ENCODE measurements around the gene ASRGL1. TPM values are rescaled to one million over a fixed set of nuclear protein-coding genes. Genes with fewer than 3 reads are reported as not detected.

The ASRGL1 gene
- total RNA-seq, 2 experiments from 2014 or later: 9.2 to 10.2 TPM

DNA sequence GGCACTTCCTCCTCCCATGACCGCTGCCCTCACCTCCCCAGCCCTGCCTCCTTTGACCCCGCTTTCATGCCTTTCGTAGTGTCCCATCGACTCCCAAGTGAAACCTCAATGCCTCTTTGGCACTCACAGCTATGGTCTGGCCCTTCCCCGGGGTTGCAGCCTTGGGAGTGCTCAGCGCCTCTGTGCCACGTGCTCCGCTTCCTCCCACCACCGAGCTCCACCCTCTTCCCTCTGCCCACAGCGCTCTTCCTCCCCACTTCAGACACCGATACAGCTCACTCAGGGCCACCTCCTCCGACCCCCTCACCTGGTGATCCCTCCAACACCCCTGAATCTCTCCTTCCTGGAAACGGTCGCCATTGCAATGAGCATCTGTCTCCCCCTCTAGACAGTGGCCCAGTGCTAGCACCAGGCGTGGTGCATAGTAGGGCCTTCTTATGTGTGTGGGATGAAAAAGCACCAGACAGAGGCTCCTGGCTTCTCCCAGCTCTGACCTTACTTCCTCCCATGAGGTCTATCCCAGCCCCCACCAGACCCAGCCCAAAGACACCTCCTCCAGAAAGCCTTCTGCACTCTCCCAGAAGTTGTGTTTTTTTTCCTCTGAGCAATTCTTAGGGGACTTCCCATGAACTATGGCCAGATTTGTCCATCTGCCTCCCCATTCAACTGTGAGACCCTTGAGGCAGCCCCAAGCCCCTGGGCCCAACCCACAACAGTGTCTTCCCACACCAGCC is 65.1 kb downstream of the ASRGL1 start:
- Histone ChIP-seq H3K27ac (ENCODE audit: low read depth, low read length, poor library complexity, severe bottlenecking) (no peak overlapping the region), H3K9me3 (ENCODE audit: low read length) (no peaks in the 10 kb centered on the region), H3K9me2 (ENCODE audit: insufficient read depth, low read length) (no peaks in the 10 kb centered on the region), H3K4me2 (ENCODE audit: low read length) (no peak overlapping the region), H3K4me3 (ENCODE audit: low read depth, low read length, poor library complexity, severe bottlenecking) (no peak overlapping the region), H3K79me2 (ENCODE audit: insufficient read depth, low read depth, low read length) (no peaks in the 10 kb centered on the region), H3K4me1 (ENCODE audit: insufficient read depth, low read length, poor library complexity, severe bottlenecking) (no peaks in the 10 kb centered on the region), H4K20me1 (ENCODE audit: insufficient read depth, low read length) (no peaks in the 10 kb centered on the region), H2AFZ (ENCODE audit: low read length) (no peak overlapping the region), H3K36me3 (ENCODE audit: insufficient read depth, low read length) (no peaks in the 10 kb centered on the region)
- intact Hi-C loops (cut with micrococcal nuclease; ENCODE audit: unreplicated experiment): no loop called here
- ChIA-PET CTCF (ENCODE audit: unreplicated experiment) (no interaction called here), POLR2A (no interaction called here)
- no TSS peak for BruUV-seq (replicated peaks)
- DNase-seq (ENCODE audit: low spot score): no peak
- TF ChIP-seq EZH2phosphoT487 (IDR thresholded peaks at IDR 0.05; ENCODE audit: borderline replicate concordance, low read depth, low read length) (no peak), CTCF (conservative IDR thresholded peaks at IDR 0.05; ENCODE audit: low read length) (no peak)

DNA sequence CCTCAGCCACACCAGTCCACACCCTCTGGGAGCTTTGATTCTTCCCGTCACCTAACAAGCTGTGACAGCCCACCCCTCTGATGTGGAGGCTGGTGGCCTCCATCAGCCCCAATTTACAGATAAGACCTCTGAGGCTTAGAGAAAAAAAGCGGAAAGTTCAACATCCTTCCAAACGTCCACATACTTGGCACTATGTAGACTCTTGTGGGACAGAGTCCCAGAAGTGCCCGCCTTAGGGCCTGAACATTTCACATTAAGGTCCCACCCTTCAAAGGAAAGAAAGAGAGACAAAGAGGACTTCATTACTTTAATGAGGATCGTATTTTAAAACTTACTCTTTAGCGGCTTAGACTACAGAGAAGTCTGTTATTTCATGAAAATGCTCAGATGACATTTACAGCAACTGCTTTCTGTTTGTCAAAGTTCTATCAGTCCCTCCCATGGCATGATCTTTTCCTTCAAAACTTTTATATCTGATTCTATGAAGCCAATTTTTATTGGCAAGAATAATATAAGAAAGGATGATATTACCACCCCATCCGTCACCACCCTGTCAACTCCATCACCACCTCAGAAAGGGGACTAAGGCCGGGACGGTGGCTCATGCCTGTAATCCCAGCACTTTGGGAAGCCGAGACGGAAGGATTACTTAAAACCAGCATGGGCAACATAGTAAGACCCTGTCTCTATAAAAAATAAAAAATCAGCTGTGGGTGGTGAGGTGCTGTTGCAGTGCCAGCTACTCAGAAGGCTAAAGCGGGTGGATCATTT is 65.9 kb downstream of the ASRGL1 start:
- BruUV-seq (replicated peaks): no TSS peak
- H2AFZ ChIP-seq (ENCODE audit: low read length): no peak overlapping the region
- H4K20me1 ChIP-seq (ENCODE audit: insufficient read depth, low read length): no peaks in the 10 kb centered on the region
- H3K27ac ChIP-seq (ENCODE audit: low read depth, low read length, poor library complexity, severe bottlenecking): no peak overlapping the region
- TF ChIP-seq CTCF (conservative IDR thresholded peaks at IDR 0.05; ENCODE audit: low read length) (no peak), EZH2phosphoT487 (IDR thresholded peaks at IDR 0.05; ENCODE audit: borderline replicate concordance, low read depth, low read length) (no peak)
- H3K9me3 ChIP-seq (ENCODE audit: low read length): no peaks in the 10 kb centered on the region
- CTCF ChIA-PET (ENCODE audit: unreplicated experiment): no interaction called here
- H3K36me3 ChIP-seq (ENCODE audit: insufficient read depth, low read length): no peaks in the 10 kb centered on the region
- H3K4me1 ChIP-seq (ENCODE audit: insufficient read depth, low read length, poor library complexity, severe bottlenecking): no peaks in the 10 kb centered on the region
- H3K9me2 ChIP-seq (ENCODE audit: insufficient read depth, low read length): no peaks in the 10 kb centered on the region
- H3K79me2 ChIP-seq (ENCODE audit: insufficient read depth, low read depth, low read length): no peaks in the 10 kb centered on the region
- H3K4me3 ChIP-seq (ENCODE audit: low read depth, low read length, poor library complexity, severe bottlenecking): no peak overlapping the region
- POLR2A ChIA-PET: interaction anchor here (0.6 kb wide), 1 partner anchor 296 kb away, joined by 3 read pairs; no protein-coding TSS in a partner anchor
- H3K4me2 ChIP-seq (ENCODE audit: low read length): no peak overlapping the region
- intact Hi-C loops (cut with micrococcal nuclease; ENCODE audit: unreplicated experiment): no loop called here
- no peak for DNase-seq (ENCODE audit: low spot score)

DNA sequence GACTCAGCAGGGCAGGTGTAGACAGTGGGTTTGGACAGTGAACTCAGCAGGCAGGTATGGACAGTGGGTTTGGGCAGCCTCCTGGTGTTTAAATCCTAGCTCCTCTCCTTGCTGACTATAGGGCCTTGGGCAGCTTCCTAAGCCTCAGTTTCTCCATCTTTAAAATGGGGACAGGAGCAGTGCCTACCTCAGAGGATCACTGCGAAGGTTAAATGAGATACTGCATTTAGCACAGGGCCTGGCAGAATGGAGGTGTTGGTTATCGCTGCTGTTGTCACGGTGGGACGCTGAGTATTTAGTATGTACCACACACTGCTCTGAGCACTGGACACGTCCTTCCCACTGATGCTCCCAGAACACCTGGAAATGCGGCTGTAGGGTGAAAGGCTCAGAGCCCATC is 67.2 kb downstream of the ASRGL1 start:
- H3K79me2 ChIP-seq (ENCODE audit: insufficient read depth, low read depth, low read length): no peaks in the 10 kb centered on the region
- no peak for TF ChIP-seq CTCF (conservative IDR thresholded peaks at IDR 0.05; ENCODE audit: low read length)
- ChIA-PET POLR2A (interaction anchor here (0.7 kb wide), 1 partner anchor 178 kb away, joined by 3 read pairs; no protein-coding TSS in a partner anchor), CTCF (ENCODE audit: unreplicated experiment) (no interaction called here)
- H3K9me2 ChIP-seq (ENCODE audit: insufficient read depth, low read length): no peaks in the 10 kb centered on the region
- H3K36me3 ChIP-seq (ENCODE audit: insufficient read depth, low read length): no peaks in the 10 kb centered on the region
- no peak overlapping the region for H3K4me2 ChIP-seq (ENCODE audit: low read length)
- BruUV-seq (replicated peaks): no TSS peak
- H3K9me3 ChIP-seq (ENCODE audit: low read length): no peaks in the 10 kb centered on the region
- H4K20me1 ChIP-seq (ENCODE audit: insufficient read depth, low read length): no peaks in the 10 kb centered on the region
- no peak for DNase-seq (ENCODE audit: low spot score)
- intact Hi-C loops (cut with micrococcal nuclease; ENCODE audit: unreplicated experiment): no loop called here
- H3K27ac ChIP-seq (ENCODE audit: low read depth, low read length, poor library complexity, severe bottlenecking): no peak overlapping the region
- H3K4me1 ChIP-seq (ENCODE audit: insufficient read depth, low read length, poor library complexity, severe bottlenecking): no peaks in the 10 kb centered on the region
- H3K4me3 ChIP-seq (ENCODE audit: low read depth, low read length, poor library complexity, severe bottlenecking): no peak overlapping the region
- H2AFZ ChIP-seq (ENCODE audit: low read length): no peak overlapping the region

Data from OCI-LY7 (cell line).